GM19452 (cell line): ENCODE measurements around the gene GRN.
"Not testable (repeated sequence)": the region's sequence is repeated elsewhere in the genome, so short reads cannot be mapped to it uniquely, and the experiment has no call there.

ENCODE experiments used
- ATAC-seq: cut with Tn5 transposase; IDR thresholded peaks from one replicate; pipeline ENCODE4 v1.9.1; 2021; ENCODE audit not compliant: unreplicated experiment

Gene GRN

DNA sequence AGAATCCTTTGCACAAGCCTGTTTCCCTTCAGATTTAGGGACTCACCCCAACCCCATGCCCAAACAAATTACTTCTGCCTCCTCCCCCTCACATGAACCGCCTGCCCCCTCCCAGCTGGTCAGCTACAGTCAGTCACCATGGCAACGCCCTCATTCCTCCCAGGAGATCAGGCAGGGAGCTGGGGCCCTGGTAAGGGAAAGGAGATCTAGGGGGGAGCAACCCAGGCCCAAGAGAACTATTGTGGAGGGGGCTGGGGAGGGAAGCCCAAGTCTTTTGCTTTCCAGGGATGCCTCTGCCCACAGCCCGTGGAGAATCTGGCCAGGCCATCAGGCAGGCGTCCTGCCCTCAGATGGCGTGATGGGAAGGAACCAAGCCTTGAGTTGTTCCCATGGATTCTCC is 15.7 kb downstream of the GRN start:
- ATAC-seq: no peak

GRCh38 chr17:44361292-44362260 is 16.5 kb downstream of the GRN start:
- ATAC-seq: no peak

GRCh38 chr17:44362459-44362948 is 17.4 kb downstream of the GRN start:
- ATAC-seq: no peak

DNA sequence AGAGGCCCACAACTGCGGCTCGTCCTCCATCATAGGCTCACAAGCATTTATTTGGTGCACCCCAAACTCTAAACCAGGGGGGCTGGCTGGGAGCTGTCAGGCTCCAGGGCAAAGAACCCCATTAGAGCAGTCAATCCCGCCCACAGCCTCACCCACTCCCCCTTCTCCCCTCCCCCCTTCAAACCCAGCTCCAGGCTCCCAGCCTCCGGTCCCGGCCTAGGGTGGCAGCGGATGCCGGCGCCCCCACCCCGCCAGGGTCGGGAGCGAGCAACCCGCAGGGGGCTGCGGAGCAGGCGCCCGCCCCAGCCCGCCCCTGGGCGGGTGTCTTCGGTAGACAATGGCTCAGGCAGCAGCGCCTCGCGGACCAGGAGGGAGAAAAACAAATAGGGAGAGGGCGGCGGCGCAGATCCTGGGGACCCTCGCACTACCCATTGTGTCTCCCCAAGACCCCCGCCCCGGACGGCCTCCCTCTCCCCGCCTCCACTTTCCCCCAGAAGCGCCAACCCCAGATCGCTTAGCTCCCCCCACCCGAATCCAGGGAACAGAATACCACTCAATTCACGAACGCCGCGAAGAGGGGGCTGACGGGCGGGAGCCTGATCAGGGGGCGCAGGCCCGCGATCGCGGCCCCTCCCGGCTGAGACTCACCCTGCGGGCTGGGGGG is 18.0 kb downstream of the GRN start:
- no peak for ATAC-seq

GRCh38 chr17:44363613-44364159 is 18.6 kb downstream of the GRN start, which contains the start of gene FAM171A2:
TSS of gene FAM171A2 (minus strand) at chr17:44363853. CDS start at chr17:44363714, 139 bp downstream.
- ATAC-seq: peak; percentile 67

DNA sequence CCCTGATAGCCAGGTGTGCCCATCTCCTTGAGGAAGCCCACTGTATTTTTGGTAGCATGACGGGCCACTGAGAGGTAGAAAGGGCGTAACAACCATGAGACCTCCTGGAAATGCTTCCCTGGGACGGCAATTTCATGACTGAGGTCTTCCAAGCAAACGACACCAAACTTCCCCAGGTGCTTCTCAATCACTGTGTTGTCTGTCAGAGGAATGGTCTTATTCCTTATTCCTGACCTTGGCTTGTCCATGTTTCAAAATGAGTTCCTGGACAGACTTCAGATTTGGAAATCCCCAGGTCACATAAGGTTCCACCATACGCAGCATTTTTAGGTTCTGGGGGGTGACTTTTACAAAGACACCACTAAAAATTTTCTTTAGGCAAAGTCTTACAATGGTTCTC is 19.9 kb downstream of the GRN start:
- not testable (repeated sequence) for ATAC-seq

DNA sequence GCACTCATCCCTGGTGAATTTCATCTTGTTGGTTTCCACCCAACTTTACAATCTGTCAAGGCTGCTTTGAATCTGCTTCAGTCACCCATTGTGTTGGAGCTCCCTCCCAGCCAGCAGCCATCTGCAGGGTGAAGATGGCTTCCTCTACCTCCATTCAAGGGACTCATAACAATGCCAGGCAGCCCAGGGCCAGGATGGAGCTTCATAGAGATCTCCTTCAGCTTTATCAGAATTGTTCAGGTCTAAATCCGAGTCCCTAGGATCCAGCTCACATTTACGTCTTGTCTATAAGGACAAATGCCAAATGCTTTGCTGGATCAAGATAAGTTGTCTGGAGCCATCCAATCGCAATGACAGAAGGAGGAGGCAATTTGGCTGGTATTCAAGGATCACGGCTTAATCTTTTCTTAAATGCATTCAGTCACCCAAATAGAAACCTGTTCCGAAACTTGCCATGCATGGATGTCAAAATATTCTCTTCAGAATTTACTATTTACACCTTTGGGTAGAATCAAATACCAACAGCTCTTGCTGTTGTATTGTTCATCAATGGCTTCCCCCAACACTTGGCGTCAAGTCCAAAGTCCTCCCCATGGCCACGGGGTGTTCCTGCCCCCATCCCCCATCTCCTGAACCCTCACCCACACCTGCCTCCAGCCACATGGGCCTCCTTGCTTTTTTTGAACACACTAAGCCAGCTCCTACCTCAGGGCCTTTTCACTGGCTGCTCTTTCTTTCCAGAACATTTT is 22.3 kb downstream of the GRN start:
- ATAC-seq: no peak

GRCh38 chr17:44368391-44369243 is 23.5 kb downstream of the GRN start:
- not testable (repeated sequence) for ATAC-seq

GRCh38 chr17:44369414-44370023 is 24.4 kb downstream of the GRN start:
- ATAC-seq: not testable (repeated sequence)

DNA sequence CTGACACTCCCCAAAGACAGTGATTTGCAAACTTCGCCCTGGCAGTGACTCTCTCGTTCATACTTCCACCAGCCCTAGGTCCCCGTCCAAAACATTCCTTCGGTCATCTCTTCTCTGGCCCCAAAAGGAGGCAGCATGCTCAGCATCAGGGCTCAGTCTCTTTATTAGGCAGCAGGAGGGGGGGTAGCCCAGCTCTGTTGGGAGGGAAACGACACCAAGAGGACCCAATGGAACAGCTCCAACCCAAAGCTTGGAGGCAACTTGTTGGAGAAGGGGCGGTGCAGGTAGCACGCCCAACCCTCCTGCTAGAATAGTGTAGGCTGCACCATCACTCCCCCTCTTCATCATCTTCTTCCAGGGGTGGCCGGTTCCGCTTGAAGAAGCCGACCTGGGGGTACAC is 26.9 kb downstream of the GRN start:
- no peak for ATAC-seq

GRCh38 chr17:44374306-44375195 is 29.4 kb downstream of the GRN start:
- no peak for ATAC-seq

DNA sequence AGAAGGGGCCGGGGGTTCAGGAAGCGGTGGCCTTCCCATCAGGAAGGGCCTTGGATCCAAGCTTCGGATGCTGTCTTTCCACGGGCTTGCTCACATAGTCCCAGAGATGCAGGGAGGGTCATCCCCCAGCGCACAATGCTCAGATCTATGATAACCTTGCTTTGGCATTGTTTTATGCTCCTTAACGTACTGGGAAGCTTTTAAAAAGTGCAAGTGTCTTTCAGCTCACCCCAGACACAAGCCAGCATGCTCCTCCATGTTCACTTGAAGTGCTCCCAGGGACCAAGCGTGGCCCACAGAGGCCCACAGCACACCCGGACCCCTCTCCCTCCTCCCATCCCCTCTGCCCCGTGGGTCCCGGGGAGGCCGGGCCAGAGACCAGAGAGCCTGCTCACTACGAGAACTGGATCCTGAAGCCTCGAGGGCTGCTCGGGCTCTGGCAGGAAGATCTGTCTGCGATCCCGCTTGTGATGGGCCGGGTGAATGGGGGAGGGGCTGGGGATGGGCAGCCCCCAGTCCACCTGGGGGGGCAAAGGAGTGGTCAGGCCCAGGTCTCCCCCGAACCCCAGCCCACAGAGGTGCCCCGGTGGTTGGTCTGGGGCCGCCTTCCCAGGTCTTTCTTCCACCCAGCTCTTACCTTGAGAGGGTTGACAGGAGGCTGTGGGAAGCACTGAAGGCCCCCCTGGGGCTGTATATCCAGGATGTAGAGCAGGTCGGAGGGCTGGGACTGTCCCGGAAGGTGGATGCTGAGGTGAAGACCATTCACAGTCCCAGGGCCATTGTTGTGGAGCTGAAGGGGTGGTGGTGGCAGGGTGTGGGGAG is 30.3 kb downstream of the GRN start:
- no peak for ATAC-seq

GRCh38 chr17:44376124-44376523 is 31.0 kb downstream of the GRN start:
- ATAC-seq: no peak

DNA sequence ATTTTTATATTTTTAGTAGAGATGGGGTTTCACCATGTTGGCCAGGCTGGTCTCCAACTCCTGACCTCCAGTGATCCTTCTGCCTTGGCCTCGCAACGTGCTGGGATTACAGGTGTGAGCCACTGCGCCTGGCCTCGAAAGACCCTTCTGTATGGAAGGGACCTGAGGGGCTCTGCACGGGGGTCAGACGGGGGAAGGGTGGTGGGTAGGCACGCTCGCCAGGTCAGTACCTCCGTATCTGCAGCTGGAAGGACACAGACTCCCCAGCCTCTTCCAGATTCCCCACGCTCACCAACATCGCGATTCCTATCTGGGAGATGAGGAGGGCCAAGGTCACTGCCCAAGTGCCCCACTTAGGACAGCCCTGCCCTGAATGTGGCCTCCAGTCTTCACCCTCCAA is 31.7 kb downstream of the GRN start:
- ATAC-seq: no peak

GRCh38 chr17:44378171-44378705 is 33.1 kb downstream of the GRN start:
- ATAC-seq: no peak

DNA sequence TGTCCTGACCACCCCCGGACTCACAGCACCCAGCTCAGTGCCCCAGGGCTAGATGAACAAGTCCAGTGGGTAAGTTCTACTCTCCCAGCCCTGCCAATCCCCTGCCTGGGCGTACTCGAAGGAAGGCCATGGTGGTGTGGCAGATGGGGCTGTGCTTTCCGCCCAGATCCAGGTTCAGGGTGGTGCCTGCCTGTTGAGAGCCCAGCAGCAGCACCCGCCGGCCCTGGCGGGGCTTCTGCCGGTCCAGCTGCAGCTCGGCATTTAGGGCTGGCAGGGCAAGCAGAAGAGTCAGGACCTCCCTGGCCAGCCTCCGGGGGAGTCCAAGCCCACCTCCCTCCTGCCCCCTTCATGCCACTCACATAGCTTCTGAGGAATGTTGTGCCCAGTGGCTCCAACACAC is 34.8 kb downstream of the GRN start:
- no peak for ATAC-seq

DNA sequence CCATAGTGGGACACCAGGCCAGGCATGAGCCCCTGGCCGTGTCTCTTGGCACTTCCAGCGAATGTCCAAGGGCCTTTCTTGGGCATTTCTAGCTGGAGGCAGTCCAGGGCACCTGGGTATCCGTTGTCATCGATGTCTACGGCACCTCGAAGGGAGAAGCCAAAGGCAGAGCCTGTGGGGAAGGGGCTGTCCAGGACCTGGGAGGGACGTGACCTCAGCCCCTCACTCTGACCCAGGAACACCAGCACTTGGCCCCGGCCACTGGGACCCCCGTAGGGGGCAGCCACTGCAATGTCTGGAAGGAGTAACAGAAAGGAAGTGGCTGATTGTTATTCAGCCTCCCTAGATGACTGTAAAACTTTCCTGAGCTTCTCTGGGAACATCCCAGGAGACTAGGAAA is 35.7 kb downstream of the GRN start:
- no peak for ATAC-seq
